GM04503 (cell line): ENCODE measurements around the gene MFAP5.
"Not testable (repeated sequence)": the region's sequence is repeated elsewhere in the genome, so short reads cannot be mapped to it uniquely, and the experiment has no call there.

Experiments
- DNase-seq: peaks from one replicate; pipeline ENCODE4 v3.0.0-alpha.2; 2012; ENCODE audit warnings: low read depth

Gene MFAP5

GRCh38 chr12:8675591-8676036 is 13.0 kb upstream of the MFAP5 start:
- no peak for DNase-seq

GRCh38 chr12:8672381-8672780 is 9.8 kb upstream of the MFAP5 start:
- no peak for DNase-seq

- no peak for DNase-seq
Observed at GRCh38 chr12:8668441-8668840, 5.8 kb upstream of the MFAP5 start.

- DNase-seq = no peak
Observed at GRCh38 chr12:8667270-8667669, 4.6 kb upstream of the MFAP5 start.

GRCh38 chr12:8665759-8666158 is 3.1 kb upstream of the MFAP5 start:
- no peak for DNase-seq

- no peak for DNase-seq
Observed at GRCh38 chr12:8664228-8664913, 1.7 kb upstream of the MFAP5 start.

GRCh38 chr12:8661751-8662150 is 875 bp downstream of the MFAP5 start:
- DNase-seq = no peak

GRCh38 chr12:8661016-8661415 is 1.6 kb downstream of the MFAP5 start:
- DNase-seq = no peak

- peak; percentile 81 for DNase-seq
Observed at GRCh38 chr12:8658346-8658745, 4.3 kb downstream of the MFAP5 start.

GRCh38 chr12:8655421-8655820 is 7.2 kb downstream of the MFAP5 start:
- DNase-seq = no peak

GRCh38 chr12:8648576-8649205 is 13.9 kb downstream of the MFAP5 start:
- DNase-seq = no peak

- no peak for DNase-seq
Observed at GRCh38 chr12:8647968-8648367, 14.7 kb downstream of the MFAP5 start.

- no peak for DNase-seq
Observed at GRCh38 chr12:8644345-8645248, 18.0 kb downstream of the MFAP5 start.

GRCh38 chr12:8642775-8643174 is 19.9 kb downstream of the MFAP5 start:
- DNase-seq = no peak

- DNase-seq = no peak
Observed at GRCh38 chr12:8639936-8640335, 22.7 kb downstream of the MFAP5 start.

- DNase-seq = no peak
Observed at GRCh38 chr12:8638951-8639350, 23.7 kb downstream of the MFAP5 start.

GRCh38 chr12:8637666-8638065 is 25.0 kb downstream of the MFAP5 start:
- no peak for DNase-seq

- no peak for DNase-seq
Observed at GRCh38 chr12:8637244-8637643, 25.4 kb downstream of the MFAP5 start.

- DNase-seq = no peak
Observed at GRCh38 chr12:8636581-8636980, 26.0 kb downstream of the MFAP5 start.

- DNase-seq = not testable (repeated sequence)
Observed at GRCh38 chr12:8636007-8636346, 26.6 kb downstream of the MFAP5 start.

GRCh38 chr12:8635342-8636006 is 27.2 kb downstream of the MFAP5 start:
- not testable (repeated sequence) for DNase-seq

- no peak for DNase-seq
Observed at GRCh38 chr12:8630131-8630530, 32.5 kb downstream of the MFAP5 start.
